ENCODE results near the gene SLC27A6. TPM values are rescaled to one million over a fixed set of nuclear protein-coding genes. Genes with fewer than 3 reads are reported as not detected.

Gene SLC27A6, protein sequence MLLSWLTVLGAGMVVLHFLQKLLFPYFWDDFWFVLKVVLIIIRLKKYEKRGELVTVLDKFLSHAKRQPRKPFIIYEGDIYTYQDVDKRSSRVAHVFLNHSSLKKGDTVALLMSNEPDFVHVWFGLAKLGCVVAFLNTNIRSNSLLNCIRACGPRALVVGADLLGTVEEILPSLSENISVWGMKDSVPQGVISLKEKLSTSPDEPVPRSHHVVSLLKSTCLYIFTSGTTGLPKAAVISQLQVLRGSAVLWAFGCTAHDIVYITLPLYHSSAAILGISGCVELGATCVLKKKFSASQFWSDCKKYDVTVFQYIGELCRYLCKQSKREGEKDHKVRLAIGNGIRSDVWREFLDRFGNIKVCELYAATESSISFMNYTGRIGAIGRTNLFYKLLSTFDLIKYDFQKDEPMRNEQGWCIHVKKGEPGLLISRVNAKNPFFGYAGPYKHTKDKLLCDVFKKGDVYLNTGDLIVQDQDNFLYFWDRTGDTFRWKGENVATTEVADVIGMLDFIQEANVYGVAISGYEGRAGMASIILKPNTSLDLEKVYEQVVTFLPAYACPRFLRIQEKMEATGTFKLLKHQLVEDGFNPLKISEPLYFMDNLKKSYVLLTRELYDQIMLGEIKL
- total RNA-seq: 10 to 100 TPM; 22.5 to 77.1 (median 48.9) TPM

DNA sequence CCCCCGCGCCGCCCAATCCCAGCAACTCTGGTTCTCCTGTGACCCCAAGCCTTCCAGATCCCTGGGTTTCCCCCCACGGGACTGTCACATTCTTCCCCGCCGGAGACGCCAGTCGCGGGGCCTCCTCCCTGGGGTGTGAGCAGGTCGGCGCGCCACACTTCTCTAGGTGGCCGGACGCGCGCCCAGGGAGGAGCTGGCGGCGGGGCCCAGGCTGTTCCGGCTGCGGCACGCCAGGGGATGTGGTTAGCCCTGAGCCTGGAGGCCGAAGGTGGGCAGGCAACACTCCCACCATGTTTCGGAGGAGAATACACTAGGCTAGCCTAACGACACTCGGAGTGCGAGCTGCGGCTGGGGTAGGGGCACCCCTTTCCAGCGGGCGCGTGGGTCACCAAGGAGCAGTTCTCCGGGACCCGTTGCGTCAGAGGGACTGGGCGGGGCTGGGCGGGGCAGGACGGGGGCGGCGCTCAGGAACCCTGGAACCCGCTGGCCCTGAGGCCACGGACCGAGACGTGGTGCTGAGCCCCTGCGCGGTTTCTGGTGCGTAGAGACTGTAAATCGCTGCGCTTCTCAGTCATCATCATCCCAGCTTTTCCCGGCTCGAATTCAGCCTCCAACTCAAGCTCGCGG is at the start of gene SLC27A6:
Gene SLC27A6 (plus strand): TSS at position 478 of the 627 bp plus-strand sequence. CDS start 650 bp downstream, outside the sequence.
- intact Hi-C loops (cut with DNase I): loop anchor here (10.0 kb wide), 2 partner anchors 60 to 130 kb away; partner anchors contain the start of gene ISOC1
- no peak for DNase-seq (ENCODE audit: extremely low spot score)
- 3% methylated on average over 15 of the region's 51 CpGs for WGBS
- Histone ChIP-seq H3K36me3 (no peaks in the 10 kb centered on the region), H3K9me3 (peaks cover 0 to 5% (median 0%) of the 10 kb centered on the region in 4 donors), H3K4me3 (peak within 1 kb of the TSS; percentile 52 to 72 (median 63)), H3K27ac (replicated peaks in 1 of 4) (peak within 1 kb of the TSS; percentile 70 to 83 (median 78)), H3K27me3 (peaks cover 0 to 5% (median 0%) of the 10 kb centered on the region in 4 donors), H3K4me1 (peaks cover 0 to 19% (median 10%) of the 10 kb centered on the region in 4 donors)
- TF ChIP-seq POLR2A (IDR thresholded peaks at IDR 0.05; ENCODE audit: low read depth): no peak
- peak in 1 of 2 donors; percentile 62 for TF ChIP-seq POLR2AphosphoS5 (IDR thresholded peaks at IDR 0.05)
- no peak for TF ChIP-seq EP300 (IDR thresholded peaks at IDR 0.05)
- TF ChIP-seq, protein P1, sequence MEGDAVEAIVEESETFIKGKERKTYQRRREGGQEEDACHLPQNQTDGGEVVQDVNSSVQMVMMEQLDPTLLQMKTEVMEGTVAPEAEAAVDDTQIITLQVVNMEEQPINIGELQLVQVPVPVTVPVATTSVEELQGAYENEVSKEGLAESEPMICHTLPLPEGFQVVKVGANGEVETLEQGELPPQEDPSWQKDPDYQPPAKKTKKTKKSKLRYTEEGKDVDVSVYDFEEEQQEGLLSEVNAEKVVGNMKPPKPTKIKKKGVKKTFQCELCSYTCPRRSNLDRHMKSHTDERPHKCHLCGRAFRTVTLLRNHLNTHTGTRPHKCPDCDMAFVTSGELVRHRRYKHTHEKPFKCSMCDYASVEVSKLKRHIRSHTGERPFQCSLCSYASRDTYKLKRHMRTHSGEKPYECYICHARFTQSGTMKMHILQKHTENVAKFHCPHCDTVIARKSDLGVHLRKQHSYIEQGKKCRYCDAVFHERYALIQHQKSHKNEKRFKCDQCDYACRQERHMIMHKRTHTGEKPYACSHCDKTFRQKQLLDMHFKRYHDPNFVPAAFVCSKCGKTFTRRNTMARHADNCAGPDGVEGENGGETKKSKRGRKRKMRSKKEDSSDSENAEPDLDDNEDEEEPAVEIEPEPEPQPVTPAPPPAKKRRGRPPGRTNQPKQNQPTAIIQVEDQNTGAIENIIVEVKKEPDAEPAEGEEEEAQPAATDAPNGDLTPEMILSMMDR (IDR thresholded peaks at IDR 0.05): peak in 1 of 3 experiments; percentile 16

GRCh38 chr5:128919542-128919941 is 45.7 kb upstream of the SLC27A6 start:
- 96% methylated on average over 2 of the region's 2 CpGs for WGBS
- TF ChIP-seq, protein P1 (IDR thresholded peaks at IDR 0.05): no peak
- TF ChIP-seq POLR2AphosphoS5 (IDR thresholded peaks at IDR 0.05) (no peak), EP300 (IDR thresholded peaks at IDR 0.05) (no peak), POLR2A (IDR thresholded peaks at IDR 0.05; ENCODE audit: low read depth) (no peak)
- Histone ChIP-seq H3K9me3 (no peaks in the 10 kb centered on the region), H3K4me1 (peaks cover 0 to 14% (median 9%) of the 10 kb centered on the region in 4 donors), H3K4me3 (no peak overlapping the region), H3K27ac (replicated peaks in 1 of 4) (no peak overlapping the region), H3K27me3 (no peaks in the 10 kb centered on the region), H3K36me3 (no peaks in the 10 kb centered on the region)
- DNase-seq (ENCODE audit: extremely low spot score): no peak
- intact Hi-C loops (cut with DNase I): no loop called here

DNA sequence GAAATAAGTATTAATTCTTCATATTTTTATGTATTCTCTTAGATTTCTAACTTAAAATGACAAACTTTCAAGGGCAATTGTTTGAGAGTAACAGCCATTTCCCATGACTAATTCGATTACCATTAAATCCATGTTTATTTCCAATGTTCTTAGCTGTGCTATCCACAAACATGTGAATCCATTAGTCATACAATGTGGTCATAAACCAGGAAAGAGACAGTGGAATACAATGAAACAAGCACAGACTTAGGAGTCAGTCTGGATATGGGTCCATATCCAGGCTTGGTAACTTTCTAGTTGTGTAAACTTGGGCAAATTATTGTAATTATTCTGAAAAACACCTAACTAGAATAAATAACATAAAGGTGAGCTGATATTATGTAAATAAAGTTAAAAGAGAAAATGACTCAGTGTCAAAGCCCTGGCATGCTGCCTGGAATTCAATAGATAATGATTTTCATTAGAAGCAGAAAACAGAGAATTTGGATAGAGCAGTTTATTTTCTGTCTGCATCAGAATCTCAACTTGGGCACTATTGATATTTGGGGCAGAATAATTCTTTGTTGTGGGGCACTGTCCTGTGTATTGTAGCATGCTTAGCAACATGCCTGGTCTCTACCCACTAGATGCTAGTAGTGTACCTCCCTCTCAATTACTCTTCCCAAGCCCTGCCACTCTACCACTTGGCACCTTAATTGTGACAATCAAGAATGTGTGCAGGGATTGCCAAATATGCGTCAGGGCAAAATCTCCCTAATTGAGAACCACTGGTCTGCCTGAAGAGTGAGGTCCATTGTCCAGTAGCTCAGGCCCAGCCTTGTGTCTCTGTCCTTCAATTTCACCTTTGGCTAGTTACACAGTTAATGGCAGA is 44.7 kb upstream of the SLC27A6 start:
- WGBS: 72% methylated on average over 2 of the region's 2 CpGs
- intact Hi-C loops (cut with DNase I): no loop called here
- no peaks in the 10 kb centered on the region for H3K27me3 ChIP-seq
- peaks cover 0 to 17% (median 10%) of the 10 kb centered on the region in 4 donors for H3K4me1 ChIP-seq
- no peak for DNase-seq (ENCODE audit: extremely low spot score)
- H3K27ac ChIP-seq (replicated peaks in 1 of 4): peak overlapping the region in 1 of 4 donors; percentile 2
- no peaks in the 10 kb centered on the region for H3K36me3 ChIP-seq
- no peak for TF ChIP-seq EP300 (IDR thresholded peaks at IDR 0.05)
- peak in 1 of 2 donors; percentile 15 for TF ChIP-seq POLR2AphosphoS5 (IDR thresholded peaks at IDR 0.05)
- H3K4me3 ChIP-seq: no peak overlapping the region
- H3K9me3 ChIP-seq: no peaks in the 10 kb centered on the region

GRCh38 chr5:128924299-128924698 is 41.0 kb upstream of the SLC27A6 start:
- Histone ChIP-seq H3K27ac (replicated peaks in 1 of 4) (peak overlapping the region in 3 of 4 donors; percentile 11 to 38 (median 26)), H3K36me3 (no peaks in the 10 kb centered on the region), H3K4me1 (peaks cover 0 to 30% (median 15%) of the 10 kb centered on the region in 4 donors), H3K4me3 (no peak overlapping the region), H3K9me3 (no peaks in the 10 kb centered on the region), H3K27me3 (no peaks in the 10 kb centered on the region)
- intact Hi-C loops (cut with DNase I): no loop called here
- 69% methylated on average over 2 of the region's 2 CpGs for WGBS
- no peak for DNase-seq (ENCODE audit: extremely low spot score)
- no peak for TF ChIP-seq EP300 (IDR thresholded peaks at IDR 0.05)
- TF ChIP-seq, protein P1 (IDR thresholded peaks at IDR 0.05): peak in 1 of 3 experiments; percentile 22
- TF ChIP-seq POLR2A (IDR thresholded peaks at IDR 0.05; ENCODE audit: low read depth): no peak
